MCF 10A (cell line): ENCODE measurements around the gene PCYT1B. TPM values are rescaled to one million over a fixed set of nuclear protein-coding genes. Genes with fewer than 3 reads are reported as not detected.

ENCODE experiments used
- BruUV-seq: library from RNA; stranded (reverse); fragments of 400-500 nt; replicated peaks from 2 replicates; lab custom pipeline; 2021; lab: Mats Ljungman, UMichigan
- CTCF ChIA-PET: fragments of 300-600 bp; sonication (Branson Sonifier 250); formaldehyde crosslinking; extraction: SDS; loops from one replicate; lab custom pipeline; 2021; ENCODE audit warnings: antibody characterized with exemption, inconsistent platforms; lab: Yijun Ruan, JAX
- POLR2A ChIA-PET: fragments of 300-600, 350-650 bp; sonication (Branson Sonifier 250); formaldehyde crosslinking; extraction: SDS; loops from one replicate; lab custom pipeline; 2020; ENCODE audit warnings: antibody characterized with exemption, inconsistent platforms; lab: Yijun Ruan, JAX
- DNase-seq: peaks from one replicate; pipeline ENCODE4 v3.0.0-alpha.2; 2018; ENCODE audit not compliant: unreplicated experiment
- H3K27ac Mint-ChIP-seq: one replicate; pipeline ENCODE4 v1.8.0; 2022; ENCODE audit warnings: mild to moderate bottlenecking, low read depth, mixed read lengths; ENCODE audit not compliant: unreplicated experiment
- H3K27me3 Mint-ChIP-seq: one replicate; pipeline ENCODE4 v1.8.0; 2022; ENCODE audit warnings: mixed read lengths; ENCODE audit not compliant: insufficient read depth, unreplicated experiment
- H3K36me3 Mint-ChIP-seq: one replicate; pipeline ENCODE4 v1.8.0; 2022; ENCODE audit warnings: mild to moderate bottlenecking, moderate library complexity, mixed read lengths; ENCODE audit not compliant: insufficient read depth, unreplicated experiment
- H3K4me1 Mint-ChIP-seq: one replicate; pipeline ENCODE4 v1.8.0; 2022; ENCODE audit warnings: mixed read lengths; ENCODE audit not compliant: insufficient read depth, unreplicated experiment
- H3K4me3 Mint-ChIP-seq: one replicate; pipeline ENCODE4 v1.8.0; 2022; ENCODE audit warnings: mild to moderate bottlenecking, moderate library complexity, mixed read lengths; ENCODE audit not compliant: unreplicated experiment
- H3K9me3 Mint-ChIP-seq: one replicate; pipeline ENCODE4 v1.8.0; 2022; ENCODE audit warnings: mixed read lengths; ENCODE audit not compliant: unreplicated experiment
- CTCF ChIP-seq: fragments of 200-600 bp; IDR thresholded peaks from one replicate; pipeline ENCODE4 v1.8.0; 2022; ENCODE audit warnings: antibody characterized with exemption, mild to moderate bottlenecking; ENCODE audit not compliant: unreplicated experiment
- intact Hi-C: fragments of 100-400 bp; cut with micrococcal nuclease; formaldehyde crosslinking; loops from 2 replicates; pipeline ENCODE4 v1.14.1; 2022
- total RNA-seq: library from RNA; stranded (reverse); gene quantifications from 2 replicates; pipeline ENCODE4 v1.2.3, GENCODE V29; 2022

PCYT1B gene
- total RNA-seq, 1 experiment from 2014 or later, result not detected

GRCh38 chrX:24603191-24603590, 44.0 kb downstream of the PCYT1B start:
- Mint-ChIP-seq H3K9me3 (no peaks in the 10 kb centered on the region), H3K4me3 (no peak overlapping the region), H3K27me3 (peaks cover 71% of the 10 kb centered on the region), H3K27ac (no peak overlapping the region), H3K4me1 (no peaks in the 10 kb centered on the region), H3K36me3 (no peaks in the 10 kb centered on the region)
- intact Hi-C loops, result no loop called here
- ChIA-PET POLR2A (no interaction called here), CTCF (interaction anchor here (0.7 kb wide), 1 partner anchor 9 kb away, joined by 5 read pairs; no protein-coding TSS in a partner anchor)
- no TSS peak for BruUV-seq
- no peak for DNase-seq
- no peak for TF ChIP-seq CTCF

- ChIA-PET CTCF (interaction anchor here (0.7 kb wide), 1 partner anchor 1566 kb away, joined by 3 read pairs; no protein-coding TSS in a partner anchor), POLR2A (no interaction called here)
- intact Hi-C loops, result no loop called here
- BruUV-seq, result no TSS peak
- H3K9me3 Mint-ChIP-seq, result no peaks in the 10 kb centered on the region
- H3K36me3 Mint-ChIP-seq, result no peaks in the 10 kb centered on the region
- H3K4me1 Mint-ChIP-seq, result no peaks in the 10 kb centered on the region
- H3K27ac Mint-ChIP-seq, result no peak overlapping the region
- no peak for DNase-seq
- no peak overlapping the region for H3K4me3 Mint-ChIP-seq
- TF ChIP-seq CTCF, result no peak
- peaks cover 58% of the 10 kb centered on the region for H3K27me3 Mint-ChIP-seq
Measured at GRCh38 chrX:24601858-24602257, 45.3 kb downstream of the PCYT1B start.

DNA sequence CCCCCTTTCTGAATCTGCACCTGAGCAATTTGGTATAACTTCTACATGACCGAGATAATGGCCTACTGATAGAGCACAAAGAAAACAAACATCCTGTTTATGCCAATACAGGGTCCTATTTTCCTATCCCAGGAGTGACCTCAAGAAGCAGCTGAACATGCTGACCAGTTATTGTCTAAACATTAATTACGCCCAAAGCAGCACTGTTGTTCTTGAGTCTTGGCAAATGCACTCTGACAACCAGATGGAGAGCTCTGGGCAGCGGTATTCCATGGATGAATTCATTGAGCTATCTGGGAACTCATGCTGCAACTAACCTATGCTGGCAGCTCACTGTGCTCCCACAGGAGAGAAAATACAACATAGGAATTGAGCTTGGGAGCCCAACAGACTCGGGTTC, 52.6 kb downstream of the PCYT1B start:
- ChIA-PET CTCF (interaction anchor here (0.5 to 1.4 kb wide), 3 partner anchors 9 to 1004 kb away, joined by 3 to 5 read pairs (median 5); no protein-coding TSS in a partner anchor), POLR2A (interaction anchor here (0.5 kb wide), 1 partner anchor 714 kb away, joined by 3 read pairs; no protein-coding TSS in a partner anchor)
- Mint-ChIP-seq H3K36me3 (no peaks in the 10 kb centered on the region), H3K4me1 (no peaks in the 10 kb centered on the region), H3K9me3 (no peaks in the 10 kb centered on the region), H3K4me3 (no peak overlapping the region), H3K27me3 (peaks cover 30% of the 10 kb centered on the region), H3K27ac (no peak overlapping the region)
- no peak for TF ChIP-seq CTCF
- intact Hi-C loops, result no loop called here
- no peak for DNase-seq
- no TSS peak for BruUV-seq

GRCh38 chrX:24590111-24590510, 57.0 kb downstream of the PCYT1B start:
- H3K36me3 Mint-ChIP-seq, result no peaks in the 10 kb centered on the region
- CTCF ChIA-PET, result no interaction called here
- H3K4me3 Mint-ChIP-seq, result no peak overlapping the region
- no TSS peak for BruUV-seq
- no peak for TF ChIP-seq CTCF
- H3K27ac Mint-ChIP-seq, result no peak overlapping the region
- H3K4me1 Mint-ChIP-seq, result no peaks in the 10 kb centered on the region
- intact Hi-C loops, result no loop called here
- no peak for DNase-seq
- POLR2A ChIA-PET, result no interaction called here
- no peaks in the 10 kb centered on the region for H3K9me3 Mint-ChIP-seq
- H3K27me3 Mint-ChIP-seq, result peaks cover 50% of the 10 kb centered on the region
